ENCODE results near the gene EPS8L2. TPM values are rescaled to one million over a fixed set of nuclear protein-coding genes. Genes with fewer than 3 reads are reported as not detected.
"Not testable (repeated sequence)": the region's sequence is repeated elsewhere in the genome, so short reads cannot be mapped to it uniquely, and the experiment has no call there.

Gene EPS8L2
- total and polyA plus RNA-seq, 4 donors: 24.4 to 138 (median 62.7) TPM

- 72% methylated on average over 11 of the region's 11 CpGs for WGBS
- no peaks in the 10 kb centered on the region for H3K4me1 ChIP-seq (ENCODE audit: control insufficient read depth in 4 of 4, insufficient read depth in 4 of 4, low read length in 3 of 4)
- H3K36me3 ChIP-seq (ENCODE audit: control insufficient read depth in 4 of 4, insufficient read depth in 3 of 4, low read depth in 1 of 4, low read length in 3 of 4): no peaks in the 10 kb centered on the region
- H3K27me3 ChIP-seq (ENCODE audit: control insufficient read depth in 4 of 4, insufficient read depth in 4 of 4, low read length in 3 of 4): no peaks in the 10 kb centered on the region
- DNase-seq (ENCODE audit: low spot score): no peak
- no peak overlapping the region for H3K27ac ChIP-seq (ENCODE audit: low read depth in 1 of 2, low read length in 2 of 2)
- TF ChIP-seq MAX (IDR thresholded peaks at IDR 0.05) (no peak), REST (IDR thresholded peaks at IDR 0.05) (no peak), TAF1 (conservative IDR thresholded peaks at IDR 0.05) (no peak), NR2F2 (IDR thresholded peaks at IDR 0.05) (no peak), GABPA (IDR thresholded peaks at IDR 0.05 in 1 of 2, conservative IDR thresholded peaks at IDR 0.05 in 1 of 2) (no peak), ZBTB33 (IDR thresholded peaks at IDR 0.05) (no peak), RXRA (IDR thresholded peaks at IDR 0.05) (no peak), EGR1 (IDR thresholded peaks at IDR 0.05; ENCODE audit: low read depth in 2 of 2) (no peak), HNF4G (IDR thresholded peaks at IDR 0.05) (no peak), YY1 (IDR thresholded peaks at IDR 0.05) (no peak), ATF3 (IDR thresholded peaks at IDR 0.05) (no peak), CTCF (IDR thresholded peaks at IDR 0.05; ENCODE audit: low read depth, low read length, missing input control) (no peak), HNF4A (conservative IDR thresholded peaks at IDR 0.05) (no peak), SP1 (IDR thresholded peaks at IDR 0.05) (no peak)
- H3K4me3 ChIP-seq (ENCODE audit: low read depth in 1 of 3, low read length in 3 of 3): no peak overlapping the region
- H3K9ac ChIP-seq (ENCODE audit: low read depth in 1 of 2, low read length in 2 of 2): no peak overlapping the region
- H3K9me3 ChIP-seq (ENCODE audit: control insufficient read depth in 4 of 4, low read length in 3 of 4): no peaks in the 10 kb centered on the region
Observed at GRCh38 chr11:737366-737765, 31.3 kb downstream of the EPS8L2 start.

- 66% methylated on average over 10 of the region's 10 CpGs for WGBS
- not testable (repeated sequence) for H3K27ac ChIP-seq (ENCODE audit: low read depth in 1 of 2, low read length in 2 of 2)
Observed at GRCh38 chr11:737899-738298, 31.9 kb downstream of the EPS8L2 start.

More at GRCh38 chr11:737899-738298, 31.9 kb downstream of the EPS8L2 start:
- not testable (repeated sequence) for H3K36me3 ChIP-seq (ENCODE audit: control insufficient read depth in 4 of 4, insufficient read depth in 3 of 4, low read depth in 1 of 4, low read length in 3 of 4); DNase-seq (ENCODE audit: low spot score); H3K4me1 ChIP-seq (ENCODE audit: control insufficient read depth in 4 of 4, insufficient read depth in 4 of 4, low read length in 3 of 4); H3K9ac ChIP-seq (ENCODE audit: low read depth in 1 of 2, low read length in 2 of 2); H3K4me3 ChIP-seq (ENCODE audit: low read depth in 1 of 3, low read length in 3 of 3); H3K27me3 ChIP-seq (ENCODE audit: control insufficient read depth in 4 of 4, insufficient read depth in 4 of 4, low read length in 3 of 4); H3K9me3 ChIP-seq (ENCODE audit: control insufficient read depth in 4 of 4, low read length in 3 of 4)
